Activated T-helper 1 cell treated with anti-CD3 and anti-CD28 coated beads, Interleukin-12 subunit alpha, Interleukin-12 subunit beta, Interleukin-2, Interleukin-4 antibody, amounts not matched to agents 30 ng/mL and 10 ng/mL and 1 ng/mL, durations not matched to agents 14 hours and 24 hours and 36 hours (primary cell): ENCODE results near the gene RPS6KA3. TPM values are rescaled to one million over a fixed set of nuclear protein-coding genes. Genes with fewer than 3 reads are reported as not detected.

Experiments used
- DNase-seq: peaks from one replicate; pipeline ENCODE4 v3.0.0; 2021; ENCODE audit warnings: low spot score
- H3K27ac Mint-ChIP-seq: one replicate; pipeline ENCODE4 v1.8.0; 2021; ENCODE audit warnings: mild to moderate bottlenecking, mixed read lengths
- H3K27me3 Mint-ChIP-seq: one replicate; pipeline ENCODE4 v1.8.0; 2022; ENCODE audit warnings: mild to moderate bottlenecking, moderate library complexity, mixed read lengths; ENCODE audit not compliant: insufficient read depth
- H3K36me3 Mint-ChIP-seq: one replicate; pipeline ENCODE4 v1.8.0; 2021; ENCODE audit warnings: low read depth, mixed read lengths
- H3K4me1 Mint-ChIP-seq: one replicate; pipeline ENCODE4 v1.8.0; 2021; ENCODE audit warnings: low read depth, mixed read lengths
- H3K4me3 Mint-ChIP-seq: one replicate; pipeline ENCODE4 v1.8.0; 2021; ENCODE audit warnings: mild to moderate bottlenecking, moderate library complexity, mixed read lengths
- H3K9me3 Mint-ChIP-seq: one replicate; pipeline ENCODE4 v1.8.0; 2021; ENCODE audit warnings: mixed read lengths
- intact Hi-C: fragments of 100-400 bp; cut with micrococcal nuclease; formaldehyde crosslinking; loops from one replicate; pipeline ENCODE4 v1.15.1; 2024
- total RNA-seq: library from RNA; stranded (reverse); gene quantifications from 2 replicates; pipeline ENCODE4 v1.2.3, GENCODE V29; 2022

The RPS6KA3 gene
- total RNA-seq, 1 donor from 2014 or later = 58.8 TPM

GRCh38 chrX:20280938-20281337, 14.2 kb upstream of the RPS6KA3 start:
- Mint-ChIP-seq H3K4me3 (no peak overlapping the region), H3K27me3 (peaks cover 22% of the 10 kb centered on the region), H3K4me1 (no peaks in the 10 kb centered on the region), H3K9me3 (peaks cover 7% of the 10 kb centered on the region), H3K36me3 (no peaks in the 10 kb centered on the region), H3K27ac (no peak overlapping the region)
- intact Hi-C loops = no loop called here
- DNase-seq = no peak

GRCh38 chrX:20274121-20274520, 7.4 kb upstream of the RPS6KA3 start:
- Mint-ChIP-seq H3K4me3 (no peak overlapping the region), H3K36me3 (no peaks in the 10 kb centered on the region), H3K27ac (no peak overlapping the region), H3K4me1 (no peaks in the 10 kb centered on the region), H3K27me3 (peaks cover 18% of the 10 kb centered on the region), H3K9me3 (peaks cover 7% of the 10 kb centered on the region)
- intact Hi-C loops = no loop called here
- DNase-seq = no peak

- DNase-seq = no peak
- intact Hi-C loops = no loop called here
- peaks cover 13% of the 10 kb centered on the region for H3K27me3 Mint-ChIP-seq
- H3K4me3 Mint-ChIP-seq = no peak overlapping the region
- H3K36me3 Mint-ChIP-seq = no peaks in the 10 kb centered on the region
- H3K4me1 Mint-ChIP-seq = no peaks in the 10 kb centered on the region
- H3K9me3 Mint-ChIP-seq = no peaks in the 10 kb centered on the region
- H3K27ac Mint-ChIP-seq = no peak overlapping the region
These were observed 5.0 kb upstream of the RPS6KA3 start for GRCh38 chrX:20271730-20272129.

- intact Hi-C loops = no loop called here
- no peak overlapping the region for H3K27ac Mint-ChIP-seq
- no peak overlapping the region for H3K4me3 Mint-ChIP-seq
- H3K27me3 Mint-ChIP-seq = peaks cover 10% of the 10 kb centered on the region
- no peaks in the 10 kb centered on the region for H3K4me1 Mint-ChIP-seq
- no peak for DNase-seq
- no peaks in the 10 kb centered on the region for H3K9me3 Mint-ChIP-seq
- no peaks in the 10 kb centered on the region for H3K36me3 Mint-ChIP-seq
These were observed 4.5 kb upstream of the RPS6KA3 start for GRCh38 chrX:20271186-20271585.

DNA sequence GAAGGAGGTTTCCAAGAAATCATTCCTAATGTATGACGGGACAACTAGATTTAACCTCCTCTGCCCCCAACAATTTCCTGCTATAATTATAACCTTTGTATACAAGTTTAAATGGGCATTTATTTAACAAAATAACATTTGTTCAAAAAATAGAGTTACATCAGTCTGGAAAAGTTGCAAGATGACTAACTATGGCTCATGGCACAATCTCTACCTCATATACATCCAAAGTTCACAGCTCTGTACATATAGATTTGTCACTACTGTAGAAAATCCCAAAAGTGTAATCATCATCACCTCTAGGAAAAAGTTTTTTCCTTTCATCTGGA, 3.8 kb upstream of the RPS6KA3 start:
- H3K27me3 Mint-ChIP-seq = peaks cover 10% of the 10 kb centered on the region
- no peak for DNase-seq
- H3K36me3 Mint-ChIP-seq = no peaks in the 10 kb centered on the region
- intact Hi-C loops = no loop called here
- no peak overlapping the region for H3K4me3 Mint-ChIP-seq
- H3K4me1 Mint-ChIP-seq = no peaks in the 10 kb centered on the region
- H3K27ac Mint-ChIP-seq = no peak overlapping the region
- no peaks in the 10 kb centered on the region for H3K9me3 Mint-ChIP-seq

- Mint-ChIP-seq H3K27me3 (peaks cover 10% of the 10 kb centered on the region), H3K9me3 (no peaks in the 10 kb centered on the region), H3K27ac (no peak overlapping the region), H3K36me3 (peaks cover 2% of the 10 kb centered on the region), H3K4me3 (no peak overlapping the region), H3K4me1 (peaks cover 5% of the 10 kb centered on the region)
- intact Hi-C loops = loop anchor here (5.0 to 10.0 kb wide), 3 partner anchors 232 to 1105 kb away; partner anchors contain the start of genes CNKSR2 and PDHA1
- no peak for DNase-seq
These were observed 3.3 kb upstream of the RPS6KA3 start for GRCh38 chrX:20269848-20270561.

DNA sequence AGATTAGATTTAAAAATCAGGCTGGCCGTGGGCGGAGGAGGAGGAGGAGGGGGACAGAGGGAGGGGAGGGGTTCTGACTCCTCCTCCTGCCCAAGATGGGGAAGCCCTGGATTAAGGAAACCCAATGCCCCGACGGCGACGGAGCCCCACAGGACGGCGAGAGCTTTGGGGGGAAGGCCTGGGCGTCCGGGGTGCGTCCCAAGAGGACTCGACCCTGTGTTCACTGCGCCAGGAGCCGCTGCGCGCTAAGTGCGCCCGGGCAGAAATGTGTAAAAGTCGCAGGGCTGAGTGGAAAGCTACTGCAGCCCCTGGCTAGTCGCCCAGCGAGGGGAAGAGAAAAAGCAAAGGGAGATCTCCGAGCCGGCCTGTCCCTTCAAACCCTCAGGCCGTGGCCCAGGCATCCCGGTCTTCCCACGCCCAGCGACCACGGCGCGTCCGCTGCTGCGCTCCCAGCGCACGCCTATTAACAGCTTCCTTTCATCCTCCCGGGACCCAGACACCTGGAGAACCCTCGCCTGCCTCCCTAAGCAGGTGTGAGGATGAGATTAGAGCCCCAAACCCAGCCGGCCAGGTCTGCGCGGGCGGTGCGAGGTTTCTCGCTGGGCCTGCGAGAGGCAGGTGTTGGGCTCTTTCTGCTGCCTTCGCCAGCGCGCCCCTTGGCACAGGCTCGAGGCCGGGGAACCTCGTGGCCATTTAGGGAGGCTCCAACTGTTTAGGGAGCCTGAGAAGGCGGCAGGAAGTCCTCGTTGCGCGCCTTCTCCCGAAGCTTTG, 1.4 kb upstream of the RPS6KA3 start:
- Mint-ChIP-seq H3K4me3 (peak overlapping the region; percentile 83), H3K27ac (no peak overlapping the region), H3K4me1 (peaks cover 18% of the 10 kb centered on the region), H3K36me3 (peaks cover 3% of the 10 kb centered on the region), H3K27me3 (peaks cover 10% of the 10 kb centered on the region), H3K9me3 (no peaks in the 10 kb centered on the region)
- no peak for DNase-seq
- intact Hi-C loops = loop anchor here (2.0 to 10.0 kb wide), 4 partner anchors 65 to 1107 kb away; partner anchors contain the start of genes CNKSR2 and PDHA1

DNA sequence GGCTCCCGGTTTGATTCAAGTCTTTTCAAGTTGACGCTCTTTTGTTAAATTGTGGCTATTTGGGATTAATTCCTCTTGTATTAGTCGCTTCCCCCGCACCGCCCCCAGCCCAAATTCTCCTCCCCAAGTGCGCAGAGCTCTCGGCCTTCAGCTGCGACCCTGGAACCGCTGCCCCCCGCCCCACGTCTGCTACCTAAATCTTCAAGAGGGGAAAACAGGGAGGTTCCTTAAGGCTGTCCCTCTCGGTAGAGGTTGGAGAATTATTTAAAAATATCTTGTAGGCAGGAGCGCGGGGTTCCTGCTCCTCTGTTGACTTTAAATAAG, 860 bp upstream of the RPS6KA3 start:
- H3K9me3 Mint-ChIP-seq = no peaks in the 10 kb centered on the region
- peaks cover 20% of the 10 kb centered on the region for H3K4me1 Mint-ChIP-seq
- H3K27me3 Mint-ChIP-seq = peaks cover 8% of the 10 kb centered on the region
- no peak for DNase-seq
- peak overlapping the region; percentile 55 for H3K27ac Mint-ChIP-seq
- H3K4me3 Mint-ChIP-seq = peak overlapping the region; percentile 83
- intact Hi-C loops = loop anchor here (2.0 to 10.0 kb wide), 4 partner anchors 65 to 1107 kb away; partner anchors contain the start of genes CNKSR2 and PDHA1
- H3K36me3 Mint-ChIP-seq = peaks cover 3% of the 10 kb centered on the region

DNA sequence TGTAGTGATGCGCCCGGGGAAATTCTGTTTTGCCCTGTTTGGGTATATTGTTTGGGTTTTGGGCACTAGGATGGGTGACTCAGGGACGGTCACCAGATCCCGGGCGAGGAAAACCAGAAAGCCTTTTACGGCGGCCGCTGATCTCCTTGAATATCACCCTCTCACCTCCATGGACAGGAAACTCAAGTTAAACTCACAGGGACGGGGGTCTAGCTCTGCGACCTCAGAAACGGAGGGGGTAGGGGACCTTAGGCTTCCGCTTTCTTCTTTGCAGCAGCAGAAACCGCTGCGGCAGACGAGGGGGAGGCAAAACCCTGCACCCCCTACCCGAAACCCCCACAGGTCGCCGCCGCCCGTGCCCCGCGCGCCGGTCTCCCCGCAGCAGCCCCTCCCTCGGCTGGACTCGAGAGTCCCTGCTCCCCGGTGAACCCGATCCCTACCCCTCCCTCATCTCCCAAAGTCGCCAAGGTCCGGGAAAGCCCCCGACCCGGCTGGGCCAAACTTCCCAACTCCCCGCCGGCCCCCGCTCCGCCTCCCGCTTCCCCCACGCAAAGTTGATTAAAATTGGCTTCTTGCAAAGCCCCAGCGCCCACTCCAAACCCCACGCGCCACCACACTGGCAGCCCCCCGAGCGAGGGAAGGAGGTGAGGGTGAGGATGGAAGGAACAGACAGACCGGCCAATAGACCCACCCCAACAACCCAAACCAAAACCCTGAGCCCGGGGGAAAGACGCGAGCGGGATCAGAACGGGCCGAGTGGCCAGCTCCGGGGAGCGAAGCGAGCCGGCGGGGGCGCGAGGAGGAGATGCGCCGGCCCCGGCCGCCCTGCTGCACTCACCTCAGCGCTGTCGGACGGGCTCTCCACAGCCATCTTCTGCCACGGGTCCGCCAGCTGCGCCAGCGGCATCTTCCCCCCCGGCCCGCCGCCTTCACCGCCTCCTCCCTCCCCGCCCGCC, 705 bp downstream of the RPS6KA3 start:
- Mint-ChIP-seq H3K4me3 (peak overlapping the region; percentile 98), H3K4me1 (peaks cover 26% of the 10 kb centered on the region), H3K27me3 (peaks cover 8% of the 10 kb centered on the region), H3K27ac (peak overlapping the region; percentile 97), H3K36me3 (peaks cover 5% of the 10 kb centered on the region), H3K9me3 (no peaks in the 10 kb centered on the region)
- intact Hi-C loops = loop anchor here (1.0 to 10.0 kb wide), 11 partner anchors 41 to 1575 kb away; partner anchors contain the start of genes CNKSR2, EIF1AX and PDHA1
- peak; percentile 4 for DNase-seq

DNA sequence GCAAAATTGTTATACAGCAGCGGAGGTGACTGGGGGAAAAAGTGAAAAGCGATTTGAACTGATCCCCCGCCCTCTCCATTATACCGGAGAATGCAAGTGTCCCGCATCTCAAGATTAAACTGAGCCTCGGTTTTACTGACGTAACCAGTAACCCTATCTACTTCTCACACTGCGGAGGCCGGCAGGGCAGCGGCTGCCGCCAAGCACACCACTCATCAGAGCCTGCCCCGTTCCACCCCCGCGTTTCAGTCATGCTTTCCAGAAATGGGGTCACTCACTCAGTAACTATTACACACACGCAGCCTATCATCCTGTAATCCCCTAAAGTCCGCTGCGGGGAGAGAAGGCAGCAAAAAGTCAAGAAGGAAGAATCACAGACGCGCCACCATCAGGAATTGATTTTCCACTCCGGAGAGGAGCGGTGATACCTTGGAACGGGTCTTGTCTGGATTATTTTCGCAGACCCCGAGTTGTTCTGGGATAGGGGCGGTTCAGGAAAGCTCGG, 1.4 kb downstream of the RPS6KA3 start:
- Mint-ChIP-seq H3K9me3 (no peaks in the 10 kb centered on the region), H3K4me3 (peak overlapping the region; percentile 98), H3K36me3 (peaks cover 8% of the 10 kb centered on the region), H3K4me1 (peaks cover 29% of the 10 kb centered on the region), H3K27me3 (peaks cover 7% of the 10 kb centered on the region), H3K27ac (peak overlapping the region; percentile 97)
- intact Hi-C loops = loop anchor here (1.0 to 10.0 kb wide), 10 partner anchors 40 to 1576 kb away; partner anchors contain the start of genes CNKSR2, EIF1AX and PDHA1
- peak; percentile 37 for DNase-seq

GRCh38 chrX:20263474-20263873, 3.2 kb downstream of the RPS6KA3 start:
- Mint-ChIP-seq H3K27ac (peak overlapping the region; percentile 79), H3K27me3 (peaks cover 4% of the 10 kb centered on the region), H3K4me1 (peaks cover 36% of the 10 kb centered on the region), H3K36me3 (peaks cover 11% of the 10 kb centered on the region), H3K4me3 (peak overlapping the region; percentile 98), H3K9me3 (no peaks in the 10 kb centered on the region)
- DNase-seq = no peak
- intact Hi-C loops = loop anchor here (1.0 to 10.0 kb wide), 3 partner anchors 9 to 1111 kb away; partner anchors contain the start of genes CNKSR2 and PDHA1

DNA sequence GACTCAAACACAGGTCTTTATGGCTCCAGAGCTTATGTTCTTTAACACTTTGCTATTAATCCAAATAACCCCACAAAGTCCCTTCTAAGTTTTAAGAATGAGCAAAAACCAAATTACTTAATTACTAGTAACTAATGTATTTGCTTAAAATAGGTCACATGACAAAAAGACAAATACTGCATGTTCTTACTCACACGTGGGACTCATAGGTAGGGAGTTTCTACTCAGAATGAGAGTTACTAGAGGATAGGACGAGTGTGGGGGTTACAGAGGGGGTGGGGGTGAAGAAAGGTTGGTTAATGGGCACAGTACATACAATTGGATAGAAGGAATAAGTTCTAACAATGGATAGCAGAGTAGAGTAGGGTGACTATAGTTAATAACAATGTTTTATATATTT, 5.8 kb downstream of the RPS6KA3 start:
- H3K36me3 Mint-ChIP-seq = peaks cover 14% of the 10 kb centered on the region
- no peaks in the 10 kb centered on the region for H3K27me3 Mint-ChIP-seq
- intact Hi-C loops = loop anchor here (10.0 kb wide), 2 partner anchors 916 to 1114 kb away; partner anchors contain the start of genes CNKSR2 and PDHA1
- H3K4me3 Mint-ChIP-seq = no peak overlapping the region
- no peak for DNase-seq
- H3K9me3 Mint-ChIP-seq = no peaks in the 10 kb centered on the region
- no peak overlapping the region for H3K27ac Mint-ChIP-seq
- H3K4me1 Mint-ChIP-seq = peaks cover 46% of the 10 kb centered on the region
